B cell (primary cell): Measurements from ENCODE around the gene GPT2. TPM values are rescaled to one million over a fixed set of nuclear protein-coding genes. Genes with fewer than 3 reads are reported as not detected.

ENCODE experiments used
- ATAC-seq: fragments of 200-7000 bp; cut with Tn5 transposase; one replicate; pipeline ENCODE4 v1.10.0; 2021; ENCODE audit warnings: low read depth, mild to moderate bottlenecking, moderate number of reproducible peaks, moderate library complexity
- CTCF ChIA-PET: fragments of 350-600 bp; sonication (Branson Sonifier 250); formaldehyde crosslinking; loops from one replicate; lab custom pipeline; 2021; ENCODE audit warnings: antibody characterized with exemption, inconsistent platforms; lab: Charles Lee
- POLR2A ChIA-PET: fragments of 350-600 bp; sonication (Branson Sonifier 250); formaldehyde crosslinking; loops from one replicate; lab custom pipeline; 2021; ENCODE audit warnings: antibody characterized with exemption; lab: Charles Lee
- DNase-seq: peaks from one replicate; pipeline ENCODE4 v3.0.0; 2013
- H2AFZ ChIP-seq: 2 replicates; pipeline ENCODE4 v1.6.1; 2012; ENCODE audit warnings: mild to moderate bottlenecking, low read depth, low read length; ENCODE audit not compliant: insufficient read depth, poor library complexity, severe bottlenecking
- H3K27ac ChIP-seq, 2 donors: 1 replicate in 1 of 2; 2 replicates in 1 of 2; pipeline ENCODE4 v1.5.1; 2012 to 2013; ENCODE audit warnings: low read length in 2 of 2, mild to moderate bottlenecking in 2 of 2, moderate library complexity in 1 of 2
- H3K27me3 ChIP-seq, 4 experiments: fragments of 200-600 bp in 1 of 4; sonication (generic) in 1 of 4; replicated peaks in 1 of 4; 1 replicate in 2 of 4; 2 replicates in 2 of 4; pipeline versions ENCODE4 v1.6.1 to v1.7.0; 2013 to 2016; ENCODE audit warnings: low read length in 3 of 4, mild to moderate bottlenecking in 2 of 4, mixed read lengths in 1 of 4, moderate library complexity in 1 of 4; ENCODE audit not compliant: insufficient read depth in 4 of 4, control insufficient read depth in 3 of 4; ENCODE audit errors: control extremely low read depth in 1 of 4
- H3K36me3 ChIP-seq, 2 experiments: replicated peaks in 1 of 2; 1 replicate in 1 of 2; 2 replicates in 1 of 2; pipeline versions ENCODE4 v1.6.1 to v1.7.1; 2013; ENCODE audit warnings: low read length in 1 of 2; ENCODE audit not compliant: insufficient read depth in 2 of 2, control insufficient read depth in 1 of 2; ENCODE audit errors: control extremely low read depth in 1 of 2, extremely low read depth in 1 of 2
- H3K4me1 ChIP-seq, 2 donors: fragments of 200-600 bp in 1 of 2; sonication (generic) in 1 of 2; 1 replicate in 1 of 2; 2 replicates in 1 of 2; pipeline versions ENCODE4 v1.5.1 to v1.6.1; 2013 to 2017; ENCODE audit warnings: low read length in 2 of 2; ENCODE audit not compliant: control insufficient read depth in 2 of 2, insufficient read depth in 2 of 2
- H3K4me2 ChIP-seq: replicated peaks from 2 replicates; pipeline ENCODE3; 2012; ENCODE audit warnings: mild to moderate bottlenecking, low read depth, low read length; ENCODE audit not compliant: poor library complexity, severe bottlenecking
- H3K4me3 ChIP-seq, 5 experiments: fragments of 200-600 bp in 1 of 5; sonication (generic) in 1 of 5; 1 replicate in 3 of 5; 2 replicates in 2 of 5; pipeline versions ENCODE4 v1.5.1 to v1.7.0; 2011 to 2016; ENCODE audit warnings: low read length in 4 of 5, mild to moderate bottlenecking in 4 of 5, low read depth in 2 of 5, control low read depth in 1 of 5, moderate library complexity in 1 of 5; ENCODE audit not compliant: insufficient read depth in 1 of 5; ENCODE audit errors: control extremely low read depth in 1 of 5, extremely low read depth in 1 of 5
- H3K79me2 ChIP-seq: fragments of 200-600 bp; sonication (generic); one replicate; pipeline ENCODE4 v1.6.0; 2016; ENCODE audit warnings: low read length; ENCODE audit not compliant: control insufficient read depth, insufficient read depth
- H3K9ac ChIP-seq: fragments of 200-600 bp; sonication (generic); 2 replicates; pipeline ENCODE4 v1.6.1; 2017; ENCODE audit warnings: mild to moderate bottlenecking, low read length, moderate library complexity
- H3K9me3 ChIP-seq, 3 donors: one replicate each; pipeline versions ENCODE4 v1.6.1 to v1.7.1; 2013; ENCODE audit warnings: low read length in 2 of 3; ENCODE audit not compliant: control insufficient read depth in 2 of 3, insufficient read depth in 1 of 3; ENCODE audit errors: control extremely low read depth in 1 of 3
- H4K20me1 ChIP-seq: 2 replicates; pipeline ENCODE4 v1.6.0; 2012; ENCODE audit warnings: mild to moderate bottlenecking, low read length; ENCODE audit not compliant: insufficient read depth, control insufficient read depth, poor library complexity, severe bottlenecking
- H3K27ac Mint-ChIP-seq: one replicate; pipeline ENCODE4 v1.8.0; 2021; ENCODE audit warnings: mixed read lengths
- H3K27me3 Mint-ChIP-seq: one replicate; pipeline ENCODE4 v1.8.0; 2021; ENCODE audit warnings: mixed read lengths
- H3K4me1 Mint-ChIP-seq: one replicate; pipeline ENCODE4 v1.8.0; 2021; ENCODE audit warnings: mixed read lengths
- H3K4me3 Mint-ChIP-seq: one replicate; pipeline ENCODE4 v1.8.0; 2021; ENCODE audit warnings: mixed read lengths
- H3K9me3 Mint-ChIP-seq: one replicate; pipeline ENCODE4 v1.8.0; 2022; ENCODE audit warnings: mixed read lengths; ENCODE audit not compliant: insufficient read depth
- CTCF ChIP-seq: fragments of 200-600 bp; IDR thresholded peaks from one replicate; pipeline ENCODE4 v1.8.0; 2022; ENCODE audit warnings: antibody characterized with exemption, mild to moderate bottlenecking
- EZH2 ChIP-seq: IDR thresholded peaks from 2 replicates; pipeline ENCODE4 v1.6.1; 2012; ENCODE audit warnings: borderline replicate concordance, low read depth, mild to moderate bottlenecking, moderate library complexity, low read length; ENCODE audit not compliant: insufficient read depth, poor library complexity, severe bottlenecking
- WGBS: methylation state at CpG from one replicate; pipeline ENCODE4 v1.1.5; 2013; ENCODE audit warnings: missing lambda C conversion rate; ENCODE audit not compliant: insufficient coverage; 5-methylcytosine and 5-hydroxymethylcytosine counted together
- intact Hi-C: fragments of 100-400 bp; cut with micrococcal nuclease; formaldehyde crosslinking; loops from one replicate; pipeline ENCODE4 v1.10.0; 2022
- polyA plus RNA-seq: library from polyadenylated mRNA; depleted of rRNA; stranded (reverse); fragments of >200 nt; gene quantifications from 2 replicates; pipeline ENCODE4 v1.2.3, GENCODE V29; 2012
- total RNA-seq, 2 donors: library from RNA; stranded (reverse); fragments of 120-200 nt in 1 of 2; gene quantifications; 1 replicate in 1 of 2; 2 replicates in 1 of 2; pipeline versions ENCODE4 v1.2.3 to v1.2.4, GENCODE V29; 2013 to 2022

GPT2 gene
- total and polyA plus RNA-seq, 2 donors (not counting 1 experiment from before 2014, with no cell fraction given) = 6.8 to 9.9 TPM

GRCh38 chr16:46973207-46973995, 89.2 kb downstream of the GPT2 start, which contains the start of gene DNAJA2:
TSS of gene DNAJA2 (minus strand) at chr16:46973674. CDS start at chr16:46973572, 102 bp downstream.
- ATAC-seq (peak; percentile 94), DNase-seq (peak; percentile 96)
- ChIA-PET POLR2A (interaction anchor here (0.6 to 1.3 kb wide), 7 partner anchors 8 to 230 kb away, joined by 3 to 8 read pairs (median 4); partner anchors contain the start of genes C16orf87 and GPT2), CTCF (interaction anchor here (0.7 to 3.1 kb wide), 13 partner anchors 11 to 547 kb away, joined by 3 to 18 read pairs (median 6); partner anchors contain the start of gene NETO2)
- H3K27me3 Mint-ChIP-seq = no peaks in the 10 kb centered on the region
- under 1% methylated on average over 86 of the region's 86 CpGs for WGBS
- Histone ChIP-seq H2AFZ (peak within 1 kb of the TSS; percentile 88), H3K36me3 (peaks cover 7 to 28% of the 10 kb centered on the region in 2 experiments), H3K27ac (peak within 1 kb of the TSS; percentile 96 to 97), H3K27me3 (no peaks in the 10 kb centered on the region), H4K20me1 (peaks cover 21% of the 10 kb centered on the region), H3K4me1 (peaks cover 21 to 22% of the 10 kb centered on the region in 2 donors), H3K4me2 (peak within 1 kb of the TSS; percentile 85), H3K4me3 (peak within 1 kb of the TSS; percentile 77 to 94 (median 85)), H3K9ac (peak within 1 kb of the TSS; percentile 85), H3K79me2 (peaks cover 60% of the 10 kb centered on the region), H3K9me3 (no peaks in the 10 kb centered on the region)
- H3K27ac Mint-ChIP-seq = peak within 1 kb of the TSS; percentile 97
- H3K4me1 Mint-ChIP-seq = peaks cover 41% of the 10 kb centered on the region
- peak within 1 kb of the TSS; percentile 94 for H3K4me3 Mint-ChIP-seq
- H3K9me3 Mint-ChIP-seq = no peaks in the 10 kb centered on the region
- no peak for TF ChIP-seq CTCF
- no peak for TF ChIP-seq EZH2
- intact Hi-C loops = loop anchor here (1.0 to 5.0 kb wide), 11 partner anchors 45 to 1639 kb away; partner anchors contain the start of genes C16orf87, N4BP1, NETO2 and ORC6
